Mesenchymal stem cell (in vitro differentiated cells and primary cell): ENCODE data around the gene IP6K2.

ENCODE experiments used
- DNase-seq: peaks from one replicate; pipeline ENCODE4 v3.0.0-alpha.2; 2013
- H2AFZ ChIP-seq: one replicate; pipeline ENCODE4 v1.6.1; 2013; ENCODE audit warnings: low read depth, mild to moderate bottlenecking, control low read depth, inconsistent platforms, low read length, moderate library complexity
- H2AK5ac ChIP-seq: 2 replicates; pipeline ENCODE4 v1.6.1; 2013; ENCODE audit warnings: low read length, moderate library complexity, mild to moderate bottlenecking, inconsistent platforms; ENCODE audit not compliant: severe bottlenecking
- H2BK120ac ChIP-seq: one replicate; pipeline ENCODE4 v1.6.1; 2013; ENCODE audit warnings: low read depth, mild to moderate bottlenecking, inconsistent platforms, low read length, moderate library complexity
- H2BK12ac ChIP-seq, 2 experiments: one replicate each; pipeline ENCODE4 v1.6.1; 2013; ENCODE audit warnings: inconsistent platforms in 2 of 2, low read length in 2 of 2, mild to moderate bottlenecking in 2 of 2, moderate library complexity in 2 of 2, control low read depth in 1 of 2
- H2BK15ac ChIP-seq: one replicate; pipeline ENCODE4 v1.6.1; 2013; ENCODE audit warnings: mild to moderate bottlenecking, low read depth, inconsistent platforms; ENCODE audit not compliant: poor library complexity, severe bottlenecking
- H2BK5ac ChIP-seq: 2 replicates; pipeline ENCODE4 v1.6.1; 2013; ENCODE audit warnings: low read depth, mild to moderate bottlenecking, low read length, control low read depth, inconsistent platforms; ENCODE audit not compliant: poor library complexity, severe bottlenecking
- H3K14ac ChIP-seq, 2 experiments: one replicate each; pipeline ENCODE4 v1.6.1; 2013; ENCODE audit warnings: inconsistent platforms in 2 of 2, low read length in 2 of 2, control low read depth in 1 of 2, mild to moderate bottlenecking in 1 of 2, moderate library complexity in 1 of 2
- H3K18ac ChIP-seq, 2 experiments: one replicate each; pipeline ENCODE4 v1.6.1; 2013; ENCODE audit warnings: inconsistent platforms in 2 of 2, low read length in 2 of 2, control low read depth in 1 of 2, low read depth in 1 of 2, mild to moderate bottlenecking in 1 of 2
- H3K23ac ChIP-seq, 2 experiments: one replicate each; pipeline ENCODE4 v1.6.1; 2013; ENCODE audit warnings: inconsistent platforms in 2 of 2, low read length in 2 of 2, mild to moderate bottlenecking in 2 of 2, moderate library complexity in 2 of 2, control low read depth in 1 of 2
- H3K27ac ChIP-seq: 2 replicates; pipeline ENCODE4 v1.5.1; 2013; ENCODE audit warnings: mild to moderate bottlenecking, moderate library complexity, low read length, control low read depth, inconsistent platforms; ENCODE audit not compliant: poor library complexity, severe bottlenecking
- H3K27me3 ChIP-seq, 2 experiments: 2 replicates each; pipeline versions ENCODE4 v1.6.1 to v1.7.0; 2013; ENCODE audit warnings: low read length in 2 of 2, mild to moderate bottlenecking in 2 of 2, moderate library complexity in 2 of 2, control low read depth in 1 of 2, inconsistent platforms in 1 of 2; ENCODE audit not compliant: control insufficient read depth in 1 of 2, insufficient read depth in 1 of 2
- H3K36me3 ChIP-seq, 2 experiments: 2 replicates each; pipeline versions ENCODE4 v1.6.1 to v1.7.0; 2013; ENCODE audit warnings: low read length in 2 of 2, control low read depth in 1 of 2, inconsistent platforms in 1 of 2, low read depth in 1 of 2, mild to moderate bottlenecking in 1 of 2; ENCODE audit not compliant: insufficient read depth in 2 of 2, control insufficient read depth in 1 of 2
- H3K4ac ChIP-seq, 2 experiments: one replicate each; pipeline ENCODE4 v1.6.1; 2013; ENCODE audit warnings: inconsistent platforms in 2 of 2, low read length in 2 of 2, mild to moderate bottlenecking in 2 of 2, moderate library complexity in 2 of 2, control low read depth in 1 of 2, low read depth in 1 of 2
- H3K4me1 ChIP-seq: 2 replicates; pipeline ENCODE4 v1.6.1; 2013; ENCODE audit warnings: low read depth, low read length, control low read depth; ENCODE audit not compliant: control insufficient read depth, insufficient read depth
- H3K4me2 ChIP-seq: 2 replicates; pipeline ENCODE4 v1.6.1; 2013; ENCODE audit warnings: low read length, mild to moderate bottlenecking, inconsistent platforms; ENCODE audit not compliant: poor library complexity, severe bottlenecking
- H3K4me3 ChIP-seq, 2 experiments: 2 replicates each; pipeline versions ENCODE4 v1.5.1 to v1.7.0; 2013; ENCODE audit warnings: low read length in 2 of 2, mild to moderate bottlenecking in 2 of 2, control low read depth in 1 of 2, low read depth in 1 of 2; ENCODE audit not compliant: insufficient read depth in 1 of 2
- H3K79me1 ChIP-seq: replicated peaks from 2 replicates; pipeline ENCODE4 v1.6.1; 2013; ENCODE audit warnings: mild to moderate bottlenecking, control low read depth, low read length, inconsistent platforms; ENCODE audit not compliant: poor library complexity, severe bottlenecking
- H3K9ac ChIP-seq: 2 replicates; pipeline ENCODE4 v1.7.0; 2013; ENCODE audit warnings: mild to moderate bottlenecking, low read length, moderate library complexity
- H3K9me3 ChIP-seq: 2 replicates; pipeline ENCODE4 v1.7.0; 2013; ENCODE audit warnings: mild to moderate bottlenecking, low read length; ENCODE audit not compliant: control insufficient read depth
- H4K8ac ChIP-seq: one replicate; pipeline ENCODE4 v1.6.1; 2013; ENCODE audit warnings: inconsistent platforms, mild to moderate bottlenecking, low read length, moderate library complexity
- H4K91ac ChIP-seq: one replicate; pipeline ENCODE4 v1.6.1; 2013; ENCODE audit warnings: mild to moderate bottlenecking, low read length, inconsistent platforms
- WGBS: methylation state at CpG from one replicate; pipeline ENCODE4 v1.1.7; 2013; ENCODE audit warnings: mixed read lengths; 5-methylcytosine and 5-hydroxymethylcytosine counted together

The IP6K2 gene

GRCh38 chr3:48690846-48691458 lies 26.1 kb downstream of the IP6K2 start:
- Histone ChIP-seq H3K18ac (no peak overlapping the region), H2BK12ac (no peak overlapping the region), H3K36me3 (peaks cover 70 to 75% of the 10 kb centered on the region in 2 experiments), H2BK5ac (no peak overlapping the region), H4K8ac (no peak overlapping the region), H2AFZ (no peak overlapping the region), H3K4me2 (no peak overlapping the region), H3K4me1 (peaks cover 25% of the 10 kb centered on the region), H2BK120ac (no peak overlapping the region), H3K4ac (no peak overlapping the region), H2BK15ac (no peak overlapping the region), H2AK5ac (no peak overlapping the region), H3K27ac (no peak overlapping the region), H3K27me3 (no peaks in the 10 kb centered on the region), H3K9ac (no peak overlapping the region), H3K4me3 (no peak overlapping the region), H3K14ac (no peak overlapping the region), H3K79me1 (peaks cover 25% of the 10 kb centered on the region), H3K23ac (peak overlapping the region in 1 of 2 experiments; percentile 77), H3K9me3 (no peaks in the 10 kb centered on the region), H4K91ac (no peak overlapping the region)
- no peak for DNase-seq
- WGBS: 79% methylated on average over 2 of the region's 2 CpGs

DNA sequence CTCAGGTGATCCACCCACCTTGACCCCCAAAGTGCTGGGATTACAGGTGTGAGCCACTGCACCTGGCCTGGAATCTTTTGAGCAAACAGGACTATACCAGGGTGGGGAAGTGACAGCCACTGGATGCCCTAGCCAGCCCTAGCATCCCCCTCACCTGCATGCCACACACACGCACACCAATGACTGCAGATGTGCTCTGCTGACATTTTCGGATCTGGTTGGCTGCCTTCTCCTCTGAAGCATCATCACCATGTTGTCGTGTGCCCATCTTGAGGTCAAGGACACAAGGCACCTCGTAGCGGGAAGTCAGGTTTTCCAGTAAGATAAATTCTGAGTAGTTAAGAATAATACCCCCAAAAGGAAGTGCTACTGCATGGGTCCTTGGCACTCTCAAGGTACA lies 27.6 kb downstream of the IP6K2 start:
- H2AFZ ChIP-seq: no peak overlapping the region
- H3K27ac ChIP-seq: no peak overlapping the region
- no peaks in the 10 kb centered on the region for H3K9me3 ChIP-seq
- H2BK5ac ChIP-seq: no peak overlapping the region
- H3K14ac ChIP-seq: no peak overlapping the region
- H3K4ac ChIP-seq: no peak overlapping the region
- peaks cover 27% of the 10 kb centered on the region for H3K4me1 ChIP-seq
- no peak overlapping the region for H3K23ac ChIP-seq
- H2BK120ac ChIP-seq: no peak overlapping the region
- H3K18ac ChIP-seq: no peak overlapping the region
- 98% methylated on average over 3 of the region's 5 CpGs for WGBS
- H3K27me3 ChIP-seq: no peaks in the 10 kb centered on the region
- H3K4me3 ChIP-seq: no peak overlapping the region
- no peak overlapping the region for H2BK15ac ChIP-seq
- H3K36me3 ChIP-seq: peaks cover 67 to 70% of the 10 kb centered on the region in 2 experiments
- H3K9ac ChIP-seq: no peak overlapping the region
- DNase-seq: no peak
- H4K91ac ChIP-seq: no peak overlapping the region
- H3K4me2 ChIP-seq: no peak overlapping the region
- H2BK12ac ChIP-seq: no peak overlapping the region
- peaks cover 28% of the 10 kb centered on the region for H3K79me1 ChIP-seq
- peak overlapping the region; percentile 12 for H4K8ac ChIP-seq
- H2AK5ac ChIP-seq: no peak overlapping the region

- Histone ChIP-seq H3K14ac (no peak overlapping the region), H3K4me3 (no peak overlapping the region), H3K23ac (no peak overlapping the region), H3K36me3 (peaks cover 63 to 64% of the 10 kb centered on the region in 2 experiments), H2AFZ (no peak overlapping the region), H2BK15ac (no peak overlapping the region), H4K8ac (peak overlapping the region; percentile 0), H2BK5ac (no peak overlapping the region), H4K91ac (no peak overlapping the region), H2AK5ac (no peak overlapping the region), H3K79me1 (peaks cover 31% of the 10 kb centered on the region), H3K4ac (no peak overlapping the region), H2BK120ac (no peak overlapping the region), H3K27ac (no peak overlapping the region), H3K9ac (no peak overlapping the region), H3K27me3 (no peaks in the 10 kb centered on the region), H3K4me1 (peaks cover 29% of the 10 kb centered on the region), H2BK12ac (no peak overlapping the region), H3K4me2 (no peak overlapping the region), H3K9me3 (no peaks in the 10 kb centered on the region), H3K18ac (no peak overlapping the region)
- DNase-seq: no peak
- 100% methylated on average over 3 of the region's 3 CpGs for WGBS
Observed at GRCh38 chr3:48688737-48689075, 28.3 kb downstream of the IP6K2 start.

GRCh38 chr3:48688032-48688736 lies 28.8 kb downstream of the IP6K2 start:
- H3K4me3 ChIP-seq: no peak overlapping the region
- no peak overlapping the region for H2BK15ac ChIP-seq
- no peak overlapping the region for H2BK120ac ChIP-seq
- no peak overlapping the region for H2BK5ac ChIP-seq
- peak; percentile 61 for DNase-seq
- peaks cover 59% of the 10 kb centered on the region in 2 experiments for H3K36me3 ChIP-seq
- H3K9me3 ChIP-seq: no peaks in the 10 kb centered on the region
- H4K8ac ChIP-seq: peak overlapping the region; percentile 0
- H3K23ac ChIP-seq: peak overlapping the region in 1 of 2 experiments; percentile 67
- H2AFZ ChIP-seq: no peak overlapping the region
- no peaks in the 10 kb centered on the region for H3K27me3 ChIP-seq
- no peak overlapping the region for H2AK5ac ChIP-seq
- peaks cover 31% of the 10 kb centered on the region for H3K79me1 ChIP-seq
- H3K14ac ChIP-seq: no peak overlapping the region
- H3K18ac ChIP-seq: no peak overlapping the region
- H3K9ac ChIP-seq: no peak overlapping the region
- peak overlapping the region in 1 of 2 experiments; percentile 10 for H2BK12ac ChIP-seq
- no peak overlapping the region for H3K4me2 ChIP-seq
- no peak overlapping the region for H4K91ac ChIP-seq
- H3K4me1 ChIP-seq: peaks cover 33% of the 10 kb centered on the region
- H3K27ac ChIP-seq: no peak overlapping the region
- WGBS: 93% methylated on average over 18 of the region's 18 CpGs
- no peak overlapping the region for H3K4ac ChIP-seq
